ENCODE measurements around the gene TADA2A.

The TADA2A gene

DNA sequence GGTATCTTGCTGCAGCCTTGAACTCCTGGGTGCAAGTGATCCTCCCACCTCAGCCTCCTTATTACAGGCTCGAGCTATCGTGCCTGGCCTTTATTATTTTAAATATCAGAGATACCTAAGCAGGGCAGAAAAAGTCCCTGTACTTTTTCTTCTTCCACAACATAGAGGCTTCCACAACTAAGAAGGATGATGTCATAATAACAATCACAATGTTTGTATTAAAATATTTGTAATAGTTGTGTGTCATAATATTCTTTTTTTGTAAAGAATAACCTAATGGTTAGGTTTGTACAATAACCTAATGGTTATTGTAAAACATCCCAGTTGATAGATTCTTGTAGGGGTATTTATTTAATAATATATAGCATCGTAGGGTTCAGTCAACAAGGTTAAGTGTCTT lies 56.4 kb downstream of the TADA2A start:
- DNase-seq (ENCODE audit: low spot score) = no peak

GRCh38 chr17:37465069-37465616 lies 58.5 kb downstream of the TADA2A start:
- DNase-seq (ENCODE audit: low spot score) = no peak

GRCh38 chr17:37466471-37466870 lies 59.8 kb downstream of the TADA2A start:
- no peak for DNase-seq (ENCODE audit: low spot score)

DNA sequence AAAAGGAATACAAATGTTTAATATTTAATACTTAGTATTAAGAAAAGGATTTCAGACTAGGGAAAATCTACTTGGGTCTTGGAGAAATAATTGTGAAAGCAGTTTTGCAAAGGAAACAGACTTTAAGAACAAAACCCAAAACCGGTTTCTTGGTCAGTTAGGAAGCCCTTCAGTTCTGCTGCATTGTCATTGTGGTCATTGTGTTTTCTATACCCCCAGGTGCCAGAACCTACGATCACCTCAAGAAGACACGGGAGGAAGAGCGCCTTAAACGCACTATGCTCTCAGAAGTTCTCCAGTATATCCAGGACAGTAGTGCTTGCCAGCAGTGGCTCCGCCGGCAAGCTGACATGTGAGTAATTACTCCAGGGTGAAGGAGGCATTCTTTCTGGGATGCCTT lies 63.5 kb downstream of the TADA2A start:
- no peak for DNase-seq (ENCODE audit: low spot score)

DNA sequence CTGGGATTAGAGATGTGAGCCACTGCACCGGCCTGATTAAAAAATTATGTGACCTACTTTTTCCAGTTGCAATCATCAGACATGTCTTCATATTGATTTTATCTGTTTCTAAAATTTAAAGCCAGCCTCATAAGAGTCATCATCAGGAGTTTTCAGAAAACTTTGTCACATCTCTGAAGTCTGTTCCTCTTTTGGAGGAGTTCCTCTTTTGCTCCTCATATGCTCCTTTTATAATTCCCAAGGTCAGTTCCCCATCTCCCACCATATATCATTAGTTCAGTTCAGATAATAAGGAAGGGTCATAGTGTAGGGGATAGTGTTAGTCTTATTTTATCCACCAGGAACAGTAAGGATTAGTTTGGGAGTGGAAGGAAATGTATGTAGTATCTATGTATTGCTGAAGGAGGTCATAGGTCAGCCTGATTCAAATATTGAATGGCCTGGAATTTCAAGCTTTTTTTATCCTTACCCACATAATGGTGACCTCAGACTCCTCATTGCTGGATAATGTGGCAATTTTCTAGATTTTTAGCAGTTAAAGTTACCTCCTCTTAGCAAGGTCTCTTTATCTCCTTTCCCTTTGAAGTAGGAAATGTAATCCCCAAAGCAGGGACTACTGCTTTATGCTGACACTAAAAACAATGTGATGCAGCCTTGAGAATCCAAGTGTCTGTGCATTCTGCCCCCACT lies 69.2 kb downstream of the TADA2A start:
- no peak for DNase-seq (ENCODE audit: low spot score)

- DNase-seq (ENCODE audit: low spot score) = no peak
Observed at GRCh38 chr17:37476431-37477120, 69.9 kb downstream of the TADA2A start.

GRCh38 chr17:37478187-37478586 lies 71.5 kb downstream of the TADA2A start:
- DNase-seq (ENCODE audit: low spot score) = no peak

GRCh38 chr17:37479025-37479424 lies 72.3 kb downstream of the TADA2A start:
- no peak for DNase-seq (ENCODE audit: low spot score)

GRCh38 chr17:37480427-37480826 lies 73.7 kb downstream of the TADA2A start:
- DNase-seq (ENCODE audit: low spot score) = no peak

GRCh38 chr17:37481001-37481665 lies 74.4 kb downstream of the TADA2A start:
- no peak for DNase-seq (ENCODE audit: low spot score)

DNA sequence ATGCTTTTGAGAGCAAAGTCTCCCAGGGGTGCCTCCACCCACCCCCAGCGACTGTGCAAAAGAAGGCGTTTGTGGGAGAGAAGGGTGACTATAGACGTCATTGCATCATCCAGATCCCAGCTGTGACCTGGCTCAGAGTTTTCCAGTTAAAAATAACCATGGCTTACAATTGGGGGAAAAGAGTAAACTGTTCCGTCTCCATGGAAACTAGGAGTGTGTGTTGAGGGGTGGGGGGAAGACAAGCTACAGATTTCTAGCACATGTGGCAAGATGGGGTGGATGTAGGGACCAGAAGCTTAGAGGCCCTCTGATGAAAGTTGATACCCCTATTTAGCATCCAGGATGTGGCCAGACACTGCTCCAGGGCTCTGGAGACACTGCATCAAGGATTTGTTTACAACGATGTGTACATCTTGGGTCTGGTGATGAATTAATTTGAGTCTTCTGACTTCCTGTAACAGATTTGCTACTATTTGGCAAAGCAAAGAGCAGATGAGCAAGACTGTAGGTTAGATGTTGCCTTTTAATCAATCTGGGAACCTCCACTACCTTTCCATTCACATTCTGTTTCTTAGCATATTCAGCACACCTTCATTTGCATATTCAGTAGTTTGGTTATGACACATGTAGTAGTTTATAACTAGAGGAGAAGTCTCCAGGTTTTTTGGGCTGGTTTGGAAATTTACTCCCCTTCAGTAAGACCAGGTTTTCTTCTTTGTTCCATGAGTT lies 76.8 kb downstream of the TADA2A start:
- DNase-seq (ENCODE audit: low spot score) = no peak

DNA sequence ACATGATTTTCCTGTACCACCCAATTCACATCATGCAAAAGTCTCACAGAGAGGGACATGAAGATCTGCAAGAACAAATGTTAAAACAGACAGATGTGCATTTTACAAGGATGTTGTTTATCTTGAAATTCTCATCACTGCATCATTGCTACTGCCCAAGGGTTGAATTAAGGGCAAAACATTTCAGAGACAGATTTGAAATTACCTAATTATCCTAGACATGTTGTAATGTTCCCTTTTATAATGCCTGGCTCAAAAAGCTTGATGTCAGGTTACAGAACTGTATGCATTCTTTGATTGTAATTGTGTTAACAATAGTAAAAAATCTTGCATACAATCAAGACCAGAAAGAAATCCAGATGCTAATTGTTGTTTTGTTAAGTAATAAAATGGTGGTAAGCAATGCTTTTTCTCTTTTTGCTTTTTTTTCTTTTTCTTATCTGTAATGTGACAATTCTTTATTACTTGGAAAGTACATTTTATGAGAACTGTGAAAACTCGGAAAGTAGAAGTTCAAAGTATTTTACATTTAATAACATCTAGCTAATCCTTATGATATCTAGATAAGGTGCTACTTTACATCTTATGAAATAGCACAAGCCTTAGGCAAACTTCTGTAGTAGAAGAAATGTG lies 79.4 kb downstream of the TADA2A start:
- DNase-seq (ENCODE audit: low spot score) = no peak

- peak; percentile 37 for DNase-seq (ENCODE audit: low spot score)
Observed at GRCh38 chr17:37488009-37488604, 81.4 kb downstream of the TADA2A start.

DNA sequence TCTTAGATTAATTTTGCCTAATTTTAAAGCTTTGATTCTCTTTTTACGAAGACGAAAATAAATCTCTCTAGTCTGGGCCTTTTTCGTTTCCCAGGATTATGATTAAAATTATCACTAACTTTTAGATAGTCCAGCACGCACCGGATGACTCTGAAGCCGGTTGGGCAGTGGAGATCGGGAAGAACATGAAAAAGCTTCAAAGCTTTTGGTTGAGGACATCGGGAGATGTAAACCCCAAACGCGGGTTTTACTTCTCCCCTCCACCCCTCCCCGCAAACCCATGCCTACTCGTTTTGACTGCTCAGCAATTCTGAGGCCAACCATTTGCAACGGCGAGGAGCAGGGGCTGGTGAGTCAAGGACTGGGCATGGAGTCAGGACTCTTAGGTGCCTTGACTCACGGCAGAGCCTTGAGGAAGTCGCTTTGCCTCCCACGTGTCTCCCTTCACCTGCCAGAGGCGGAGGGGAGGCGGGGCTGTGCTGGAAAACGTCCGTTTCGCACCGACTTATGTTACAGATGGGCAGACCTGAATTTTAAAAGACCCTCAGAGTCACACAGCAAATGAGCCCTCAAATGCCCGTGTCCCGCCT lies 82.0 kb downstream of the TADA2A start:
- peak; percentile 44 for DNase-seq (ENCODE audit: low spot score)

DNA sequence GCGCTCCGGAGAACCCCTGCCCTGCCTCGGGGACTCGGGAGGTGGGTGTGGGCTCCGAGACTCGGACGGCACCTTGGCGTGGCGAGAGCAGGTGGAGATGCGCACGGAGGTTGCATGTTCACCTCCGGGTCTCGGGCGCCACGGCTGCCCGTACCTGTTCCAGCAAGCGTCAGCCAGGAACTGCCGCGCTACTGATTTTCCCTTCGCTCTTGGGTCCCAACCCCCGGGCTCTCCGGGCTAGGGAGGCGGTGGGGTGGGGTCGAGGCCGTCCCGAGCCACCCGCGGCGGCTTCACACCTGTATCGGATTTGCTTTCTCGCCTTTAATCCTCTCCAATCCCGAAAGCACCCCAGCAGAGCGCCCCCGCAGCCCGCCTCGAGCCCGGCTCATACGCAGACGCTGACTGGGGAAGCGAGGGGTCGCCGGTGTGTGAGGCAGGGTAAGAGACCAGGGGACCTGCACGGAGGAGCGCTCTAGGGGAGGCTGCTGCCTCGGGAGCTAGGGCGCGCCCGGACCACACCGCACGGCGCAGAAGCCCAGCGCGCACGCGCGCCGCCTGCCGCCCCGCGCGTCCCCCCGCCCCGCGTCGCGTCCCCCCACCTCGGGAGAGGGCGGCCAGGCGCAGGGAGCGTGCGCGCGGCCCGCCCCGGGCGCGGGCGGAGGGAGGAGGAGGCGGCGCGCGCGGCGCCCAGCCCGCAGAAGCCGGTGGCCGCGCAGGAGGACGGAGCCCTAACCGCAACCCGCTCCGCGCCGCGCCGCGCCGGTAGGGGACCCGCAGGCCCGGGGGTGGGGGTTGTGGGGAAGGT lies 82.7 kb downstream of the TADA2A start, which contains the start of gene DUSP14:
DUSP14 (plus strand) TSS at position 695 of the 805 bp plus-strand sequence. CDS start 22,382 bp downstream, outside the sequence.
- peak; percentile 83 for DNase-seq (ENCODE audit: low spot score)

DNA sequence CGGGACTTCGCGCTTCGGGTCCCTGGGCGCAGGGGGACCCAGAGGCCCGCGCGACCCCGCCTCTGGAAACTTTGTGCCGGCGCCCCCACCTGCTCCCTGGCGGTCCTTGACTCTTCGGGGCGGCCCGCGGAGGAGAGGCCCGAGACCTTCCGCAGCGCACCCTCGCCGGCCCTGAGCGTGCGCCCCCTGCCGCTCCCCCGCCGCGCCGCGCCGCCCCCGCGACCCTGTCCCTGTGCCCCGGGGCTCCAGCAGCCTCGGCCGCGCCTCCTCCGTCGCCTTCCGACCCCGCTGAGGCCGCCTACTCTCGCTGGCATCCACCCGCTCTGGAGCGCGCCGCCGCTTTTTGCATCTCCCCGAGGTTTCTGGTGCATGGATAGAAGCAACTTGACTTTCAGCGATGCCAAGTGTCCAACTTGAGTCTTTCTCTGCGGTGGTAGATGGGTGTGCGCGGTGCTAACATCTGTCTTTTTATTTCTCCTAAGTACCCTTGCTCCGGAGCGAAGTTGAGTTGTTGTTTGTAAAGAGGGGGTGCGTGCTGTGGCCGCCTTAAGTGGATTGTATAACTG lies 83.4 kb downstream of the TADA2A start:
- peak; percentile 40 for DNase-seq (ENCODE audit: low spot score)

DNA sequence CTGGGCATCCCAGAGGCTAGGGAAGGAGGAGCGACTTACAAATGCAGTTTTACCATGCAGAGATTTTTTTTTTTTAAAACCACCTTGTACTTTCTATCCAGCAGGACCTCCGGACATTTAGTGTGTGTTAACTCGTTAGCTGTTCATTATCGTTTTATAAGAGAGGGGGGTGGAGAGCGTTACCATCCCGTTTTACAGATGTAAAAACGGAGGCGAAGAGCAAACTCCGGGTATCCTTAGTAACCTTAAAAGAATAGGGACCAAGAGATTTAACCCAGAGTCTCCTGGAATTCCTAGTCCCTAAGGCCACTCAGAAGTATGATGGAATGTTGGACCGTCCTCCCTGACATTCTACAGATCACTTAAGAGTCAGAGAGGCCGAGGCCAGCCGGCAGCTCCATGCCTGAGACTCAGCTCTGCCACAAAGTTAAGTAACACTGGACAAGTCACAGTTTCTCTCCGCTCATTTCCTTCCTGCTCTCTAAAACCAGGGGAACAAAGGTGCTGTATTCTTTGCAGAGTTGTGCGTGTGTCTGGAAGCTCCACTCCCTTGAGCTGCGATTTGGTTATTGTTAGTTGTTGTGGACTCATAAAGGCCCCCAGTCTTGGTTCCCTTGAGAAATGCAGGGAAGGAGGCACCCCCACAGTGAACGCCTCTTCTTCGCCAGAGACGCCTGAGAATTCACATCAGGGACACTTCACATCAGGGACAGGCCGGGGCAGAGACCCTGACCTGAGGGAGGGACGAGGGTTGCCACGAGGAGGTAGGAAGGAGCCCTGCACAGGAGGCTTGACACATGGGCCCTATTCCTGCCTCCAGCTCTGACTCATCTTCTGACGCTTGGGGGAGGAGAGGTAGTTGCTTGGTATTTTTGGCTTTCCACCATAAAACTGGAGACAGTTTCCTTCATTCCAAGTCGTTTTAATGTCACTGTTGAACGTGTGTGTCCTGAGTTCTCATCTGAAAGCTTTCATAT lies 84.2 kb downstream of the TADA2A start:
- peak; percentile 12 for DNase-seq (ENCODE audit: low spot score)

GRCh38 chr17:37492167-37492566 lies 85.5 kb downstream of the TADA2A start:
- DNase-seq (ENCODE audit: low spot score) = no peak
